OCI-LY3 (cell line): Measurements from ENCODE around the gene UBE2E2.

ENCODE experiments used
- CTCF ChIP-seq: fragments of 200-600, 300-600 bp; sonication (generic); IDR thresholded peaks from 2 replicates; pipeline ENCODE4 v1.5.1; 2014; ENCODE audit warnings: antibody characterized with exemption, low read length, low read depth
- EZH2phosphoT487 ChIP-seq: fragments of 200-600 bp; shearing (Covaris generic); IDR thresholded peaks from 2 replicates; pipeline ENCODE4 v1.6.1; 2018; ENCODE audit warnings: antibody characterized with exemption, mixed run types, low read depth

GRCh38 chr3:23253214-23253613 lies 50.1 kb downstream of the UBE2E2 start:
- TF ChIP-seq CTCF, result no peak
- TF ChIP-seq EZH2phosphoT487, result no peak
